IMR-90 (cell line): ENCODE measurements around the gene GARNL3. TPM values are rescaled to one million over a fixed set of nuclear protein-coding genes. Genes with fewer than 3 reads are reported as not detected.

Source experiments
- ATAC-seq: fragments of 200-7000 bp; cut with Tn5 transposase; 2 replicates; pipeline ENCODE4 v1.9.1; 2020; ENCODE audit warnings: low read depth, mild to moderate bottlenecking, moderate library complexity
- BruUV-seq: library from RNA; stranded (reverse); fragments of 400-500 nt; replicated peaks from 2 replicates; lab custom pipeline; 2021; lab: Mats Ljungman, UMichigan
- CTCF ChIA-PET: fragments of 300-600 bp; formaldehyde crosslinking; extraction: SDS; loops from one replicate; lab custom pipeline; 2021; ENCODE audit warnings: antibody characterized with exemption; lab: Yijun Ruan, JAX
- POLR2A ChIA-PET: fragments of 300-600 bp; sonication (Branson Sonifier 250); formaldehyde crosslinking; loops from one replicate; lab custom pipeline; 2022; ENCODE audit warnings: antibody characterized with exemption; ENCODE audit not compliant: unreplicated experiment; lab: Charles Lee
- DNase-seq: peaks from one replicate; pipeline ENCODE4 v3.0.0; 2013
- H2AFZ ChIP-seq: replicated peaks from 2 replicates; pipeline ENCODE3; 2013; ENCODE audit warnings: low read length, mild to moderate bottlenecking; ENCODE audit not compliant: poor library complexity
- H2AK5ac ChIP-seq: 2 replicates; pipeline ENCODE4 v1.6.1; 2013; ENCODE audit warnings: low read depth, low read length, inconsistent platforms
- H2AK9ac ChIP-seq: replicated peaks from 2 replicates; pipeline ENCODE3; 2013; ENCODE audit warnings: mild to moderate bottlenecking, low read depth, low read length, moderate library complexity; ENCODE audit not compliant: poor library complexity
- H2BK120ac ChIP-seq: 2 replicates; pipeline ENCODE4 v1.6.1; 2013; ENCODE audit warnings: low read depth, low read length, inconsistent platforms
- H2BK15ac ChIP-seq: 3 replicates; pipeline ENCODE4 v1.6.1; 2013; ENCODE audit warnings: low read depth, low read length, inconsistent platforms
- H2BK20ac ChIP-seq: 2 replicates; pipeline ENCODE4 v1.6.1; 2013; ENCODE audit warnings: low read depth, mild to moderate bottlenecking, inconsistent platforms, low read length, moderate library complexity
- H2BK5ac ChIP-seq: 2 replicates; pipeline ENCODE4 v1.6.1; 2013; ENCODE audit warnings: mild to moderate bottlenecking, low read depth, low read length, inconsistent platforms; ENCODE audit not compliant: poor library complexity, severe bottlenecking
- H3K14ac ChIP-seq: replicated peaks from 2 replicates; pipeline ENCODE4 v1.6.1; 2013; ENCODE audit warnings: low read depth, low read length, inconsistent platforms
- H3K18ac ChIP-seq: 2 replicates; pipeline ENCODE4 v1.6.1; 2013; ENCODE audit warnings: low read depth, low read length, control low read depth
- H3K23ac ChIP-seq: 2 replicates; pipeline ENCODE4 v1.6.1; 2013; ENCODE audit warnings: low read depth, low read length, inconsistent platforms
- H3K27ac ChIP-seq: 2 replicates; pipeline ENCODE4 v1.5.1; 2013; ENCODE audit warnings: mild to moderate bottlenecking, control low read depth, low read length; ENCODE audit not compliant: insufficient read depth
- H3K27me3 ChIP-seq: 2 replicates; pipeline ENCODE4 v1.6.1; 2013; ENCODE audit warnings: low read length; ENCODE audit not compliant: control insufficient read depth, insufficient read depth
- H3K36me3 ChIP-seq: 2 replicates; pipeline ENCODE4 v1.6.1; 2013; ENCODE audit warnings: low read length, mixed read lengths; ENCODE audit not compliant: control insufficient read depth, insufficient read depth
- H3K4ac ChIP-seq: 2 replicates; pipeline ENCODE4 v1.6.1; 2013; ENCODE audit warnings: low read depth, low read length, inconsistent platforms
- H3K4me1 ChIP-seq: 2 replicates; pipeline ENCODE4 v1.6.1; 2013; ENCODE audit warnings: low read length, mixed read lengths; ENCODE audit not compliant: control insufficient read depth, insufficient read depth
- H3K4me2 ChIP-seq: 2 replicates; pipeline ENCODE4 v1.6.1; 2013; ENCODE audit warnings: low read depth, mild to moderate bottlenecking, control low read depth, low read length, moderate library complexity
- H3K4me3 ChIP-seq: 2 replicates; pipeline ENCODE4 v1.5.1; 2013; ENCODE audit warnings: low read depth, mild to moderate bottlenecking, control low read depth, low read length, moderate library complexity; ENCODE audit not compliant: insufficient read depth
- H3K56ac ChIP-seq: 2 replicates; pipeline ENCODE4 v1.6.1; 2013; ENCODE audit warnings: low read length, inconsistent platforms; ENCODE audit not compliant: insufficient read depth; ENCODE audit errors: extremely low read depth
- H3K79me1 ChIP-seq, 2 experiments: 2 replicates each; pipeline ENCODE4 v1.6.1; 2013; ENCODE audit warnings: low read length in 2 of 2, inconsistent platforms in 1 of 2, low read depth in 1 of 2
- H3K9ac ChIP-seq: 2 replicates; pipeline ENCODE4 v1.6.1; 2013; ENCODE audit warnings: low read depth, low read length, control low read depth
- H3K9me1 ChIP-seq: 2 replicates; pipeline ENCODE4 v1.6.1; 2013; ENCODE audit warnings: low read length, inconsistent platforms; ENCODE audit not compliant: insufficient read depth
- H3K9me3 ChIP-seq: 2 replicates; pipeline ENCODE4 v1.6.1; 2013; ENCODE audit warnings: low read length; ENCODE audit not compliant: control insufficient read depth, insufficient read depth
- H4K20me1 ChIP-seq: 2 replicates; pipeline ENCODE4 v1.6.1; 2013; ENCODE audit warnings: low read length, inconsistent platforms; ENCODE audit not compliant: insufficient read depth
- H4K5ac ChIP-seq: 2 replicates; pipeline ENCODE4 v1.6.1; 2013; ENCODE audit warnings: mild to moderate bottlenecking, low read depth, low read length, control low read depth
- H4K8ac ChIP-seq, 2 experiments: 2 replicates each; pipeline ENCODE4 v1.6.1; 2013; ENCODE audit warnings: low read depth in 2 of 2, low read length in 2 of 2, control low read depth in 1 of 2, inconsistent platforms in 1 of 2
- H4K91ac ChIP-seq: 2 replicates; pipeline ENCODE4 v1.6.1; 2013; ENCODE audit warnings: low read depth, low read length, inconsistent platforms; ENCODE audit not compliant: insufficient read depth
- BHLHE40 ChIP-seq: fragments of 150-350 bp; IDR thresholded peaks from 2 replicates; pipeline ENCODE4 v1.6.1; 2016; ENCODE audit warnings: mild to moderate bottlenecking, low read depth, low read length
- CEBPB ChIP-seq: IDR thresholded peaks from 2 replicates; pipeline ENCODE4 v1.6.1; 2012; ENCODE audit warnings: low read depth, low read length, improper control_type of control experiment
- CTCF ChIP-seq: conservative IDR thresholded peaks from 2 replicates; pipeline ENCODE4 v1.5.1; 2012; ENCODE audit warnings: mild to moderate bottlenecking, low read depth, low read length, improper control_type of control experiment
- ELK1 ChIP-seq: fragments of 150-350 bp; IDR thresholded peaks from 2 replicates; pipeline ENCODE4 v1.6.1; 2016; ENCODE audit warnings: low read depth, mild to moderate bottlenecking, low read length, moderate library complexity, borderline replicate concordance
- FOS ChIP-seq: fragments of 150-350 bp; IDR thresholded peaks from 2 replicates; pipeline ENCODE4 v1.6.1; 2016; ENCODE audit warnings: low read depth, low read length
- MAFK ChIP-seq: IDR thresholded peaks from 2 replicates; pipeline ENCODE4 v1.6.1; 2012; ENCODE audit warnings: low read depth, low read length, improper control_type of control experiment
- MAZ ChIP-seq: IDR thresholded peaks from 2 replicates; pipeline ENCODE4 v1.6.1; 2012; ENCODE audit warnings: low read depth, mild to moderate bottlenecking, low read length, improper control_type of control experiment, moderate library complexity, borderline replicate concordance
- MXI1 ChIP-seq: IDR thresholded peaks from 2 replicates; pipeline ENCODE4 v1.6.1; 2012; ENCODE audit warnings: low read depth, mild to moderate bottlenecking, low read length, moderate library complexity, borderline replicate concordance
- NFE2L2 ChIP-seq: fragments of 150-350 bp; IDR thresholded peaks from 2 replicates; pipeline ENCODE4 v1.6.1; 2016; ENCODE audit warnings: low read depth, mild to moderate bottlenecking, low read length
- POLR2A ChIP-seq: IDR thresholded peaks from 2 replicates; pipeline ENCODE4 v1.6.1; 2012; ENCODE audit warnings: mild to moderate bottlenecking, low read depth, low read length
- RCOR1 ChIP-seq: IDR thresholded peaks from 2 replicates; pipeline ENCODE4 v1.6.1; 2012; ENCODE audit warnings: mild to moderate bottlenecking, low read length, improper control_type of control experiment; ENCODE audit not compliant: insufficient replicate concordance
- RFX5 ChIP-seq: IDR thresholded peaks from 2 replicates; pipeline ENCODE4 v1.8.0; 2012; ENCODE audit warnings: low read depth, mild to moderate bottlenecking, low read length, moderate library complexity
- WGBS, 2 experiments: methylation state at CpG; one replicate each; pipeline versions ENCODE4 v1.1.5 to v1.1.7; 2013; ENCODE audit warnings: missing lambda C conversion rate in 2 of 2; ENCODE audit not compliant: insufficient read length in 1 of 2; ENCODE audit errors: extremely low coverage in 2 of 2; 5-methylcytosine and 5-hydroxymethylcytosine counted together
- dilution Hi-C: fragments of 300-500 bp; cut with HindIII; formaldehyde crosslinking; loops from one replicate; pipeline ENCODE4 v1.14.3; 2018; ENCODE audit warnings: low sequenced_read_pairs; ENCODE audit not compliant: unreplicated experiment
- in situ Hi-C: fragments of 300-500 bp; cut with MboI; formaldehyde crosslinking; loops from 3 replicates; pipeline ENCODE4 v1.14.3; 2019; ENCODE audit warnings: low sequenced_read_pairs, inconsistent platforms, mixed read lengths
- intact Hi-C: fragments of 100-400 bp; cut with micrococcal nuclease; formaldehyde crosslinking; loops from 2 replicates; pipeline ENCODE4 v1.10.0; 2022
- polyA plus RNA-seq, 3 experiments: library from polyadenylated mRNA; depleted of rRNA; stranded (reverse); fragments of >200 nt; gene quantifications; 2 replicates each; pipeline ENCODE4 v1.2.3, GENCODE V29; 2012; ENCODE audit warnings: low replicate concordance in 1 of 3
- total RNA-seq: library from RNA; depleted of rRNA; stranded (reverse); fragments of >200 nt; gene quantifications from 2 replicates; pipeline ENCODE4 v1.2.3, GENCODE V29; 2012
- TF ChIP-seq, protein P1 (sequence below): fragments of 150-350 bp; IDR thresholded peaks from 2 replicates; pipeline ENCODE4 v1.6.1; 2017; ENCODE audit warnings: mild to moderate bottlenecking, antibody characterized with exemption, low read length, low read depth

Gene GARNL3
- total and polyA plus RNA-seq, 2 of the 4 experiments (the other 2 are of a cell fraction) = 1.9 to 5.0 TPM

GRCh38 chr9:127223266-127223665 is 41.3 kb upstream of the GARNL3 start:
- Histone ChIP-seq H2BK20ac (no peak overlapping the region), H3K18ac (no peak overlapping the region), H3K27me3 (peaks cover 29% of the 10 kb centered on the region), H2BK120ac (no peak overlapping the region), H3K9me3 (no peaks in the 10 kb centered on the region), H2AK5ac (no peak overlapping the region), H2AK9ac (no peak overlapping the region), H3K4me3 (no peak overlapping the region), H3K56ac (no peak overlapping the region), H4K8ac (no peak overlapping the region), H3K79me1 (no peaks in the 10 kb centered on the region), H3K9me1 (peaks cover 2% of the 10 kb centered on the region; the same call in 1 of the 2 replicates), H3K4ac (no peak overlapping the region), H2BK15ac (no peak overlapping the region), H4K20me1 (no peaks in the 10 kb centered on the region; the same call in 1 of the 2 replicates), H3K27ac (no peak overlapping the region), H2BK5ac (no peak overlapping the region), H4K5ac (no peak overlapping the region), H3K14ac (no peak overlapping the region), H2AFZ (no peak overlapping the region), H3K4me2 (no peak overlapping the region), H3K36me3 (no peaks in the 10 kb centered on the region), H3K9ac (no peak overlapping the region), H3K4me1 (no peaks in the 10 kb centered on the region), H4K91ac (no peak overlapping the region), H3K23ac (no peak overlapping the region)
- POLR2A ChIA-PET = no interaction called here
- intact Hi-C loops = loop anchor here (10.0 kb wide), 1 partner anchor 202 kb away; the partner anchor contains the start of gene ZNF79
- dilution Hi-C loops = no loop called here
- CTCF ChIA-PET = no interaction called here
- ATAC-seq = no peak
- no TSS peak for BruUV-seq
- WGBS, 2 experiments = no CpG with 5 or more reads among the region's 4 CpGs
- no peak for DNase-seq
- TF ChIP-seq CTCF = no peak
- no peak for TF ChIP-seq ELK1
- TF ChIP-seq RFX5 = no peak
- TF ChIP-seq FOS = no peak
- no peak for TF ChIP-seq CEBPB
- TF ChIP-seq MAFK = no peak
- TF ChIP-seq, protein P1, sequence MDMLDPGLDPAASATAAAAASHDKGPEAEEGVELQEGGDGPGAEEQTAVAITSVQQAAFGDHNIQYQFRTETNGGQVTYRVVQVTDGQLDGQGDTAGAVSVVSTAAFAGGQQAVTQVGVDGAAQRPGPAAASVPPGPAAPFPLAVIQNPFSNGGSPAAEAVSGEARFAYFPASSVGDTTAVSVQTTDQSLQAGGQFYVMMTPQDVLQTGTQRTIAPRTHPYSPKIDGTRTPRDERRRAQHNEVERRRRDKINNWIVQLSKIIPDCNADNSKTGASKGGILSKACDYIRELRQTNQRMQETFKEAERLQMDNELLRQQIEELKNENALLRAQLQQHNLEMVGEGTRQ = no peak
- no peak for TF ChIP-seq NFE2L2
- TF ChIP-seq RCOR1 = no peak
- TF ChIP-seq POLR2A = no peak
- no peak for TF ChIP-seq BHLHE40
- TF ChIP-seq MAZ = no peak
- TF ChIP-seq MXI1 = no peak
- in situ Hi-C loops = no loop called here
